PC-3 (cell line): ENCODE measurements around the gene AVL9.

Experiments used
- EZH2 ChIP-seq: fragments of 300-600 bp; sonication (generic); IDR thresholded peaks from one replicate; pipeline ENCODE4 v1.6.1; 2017; ENCODE audit warnings: antibody characterized with exemption, mild to moderate bottlenecking, low read length; ENCODE audit not compliant: unreplicated experiment
- EZH2phosphoT487 ChIP-seq: fragments of 300-600 bp; sonication (generic); IDR thresholded peaks from 2 replicates; pipeline ENCODE4 v1.6.1; 2018; ENCODE audit warnings: mild to moderate bottlenecking, antibody characterized with exemption, low read length, borderline replicate concordance
- TF ChIP-seq, protein P1 (sequence below): fragments of 300-600 bp; sonication (generic); conservative IDR thresholded peaks from 2 replicates; pipeline ENCODE4 v1.5.1; 2017; ENCODE audit warnings: antibody characterized with exemption, low read depth, mild to moderate bottlenecking, low read length

DNA sequence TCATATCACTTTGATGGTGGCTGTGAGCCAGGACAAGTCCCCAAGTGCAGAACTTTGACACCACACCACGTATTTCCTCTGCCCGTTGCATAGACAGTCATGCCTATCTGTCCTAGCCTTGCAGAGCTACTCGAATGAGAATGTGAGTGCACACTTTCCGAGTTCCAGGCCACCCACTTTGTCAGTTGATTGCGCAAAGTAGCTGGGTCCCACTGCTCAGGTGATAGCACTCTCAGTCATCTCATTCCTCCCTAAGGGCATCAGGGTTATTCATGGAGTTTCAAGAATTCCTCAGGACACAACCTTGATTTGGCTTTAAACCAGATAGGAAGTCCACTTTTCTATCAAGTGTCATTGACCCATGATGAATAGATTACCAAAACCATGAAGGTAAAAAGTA is 24.4 kb upstream of the AVL9 start:
- TF ChIP-seq, protein P1, sequence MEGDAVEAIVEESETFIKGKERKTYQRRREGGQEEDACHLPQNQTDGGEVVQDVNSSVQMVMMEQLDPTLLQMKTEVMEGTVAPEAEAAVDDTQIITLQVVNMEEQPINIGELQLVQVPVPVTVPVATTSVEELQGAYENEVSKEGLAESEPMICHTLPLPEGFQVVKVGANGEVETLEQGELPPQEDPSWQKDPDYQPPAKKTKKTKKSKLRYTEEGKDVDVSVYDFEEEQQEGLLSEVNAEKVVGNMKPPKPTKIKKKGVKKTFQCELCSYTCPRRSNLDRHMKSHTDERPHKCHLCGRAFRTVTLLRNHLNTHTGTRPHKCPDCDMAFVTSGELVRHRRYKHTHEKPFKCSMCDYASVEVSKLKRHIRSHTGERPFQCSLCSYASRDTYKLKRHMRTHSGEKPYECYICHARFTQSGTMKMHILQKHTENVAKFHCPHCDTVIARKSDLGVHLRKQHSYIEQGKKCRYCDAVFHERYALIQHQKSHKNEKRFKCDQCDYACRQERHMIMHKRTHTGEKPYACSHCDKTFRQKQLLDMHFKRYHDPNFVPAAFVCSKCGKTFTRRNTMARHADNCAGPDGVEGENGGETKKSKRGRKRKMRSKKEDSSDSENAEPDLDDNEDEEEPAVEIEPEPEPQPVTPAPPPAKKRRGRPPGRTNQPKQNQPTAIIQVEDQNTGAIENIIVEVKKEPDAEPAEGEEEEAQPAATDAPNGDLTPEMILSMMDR, result no peak
- no peak for TF ChIP-seq EZH2
- no peak for TF ChIP-seq EZH2phosphoT487
